GM23248 (cell line): ENCODE measurements around the gene UFSP1. TPM values are rescaled to one million over a fixed set of nuclear protein-coding genes. Genes with fewer than 3 reads are reported as not detected.
A peak's percentile ranks its signal among the peaks of the same experiment; 100 is the strongest.
"Not testable (repeated sequence)": the region's sequence is repeated elsewhere in the genome, so short reads cannot be mapped to it uniquely, and the experiment has no call there.

Source experiments
- DNase-seq: peaks from one replicate; pipeline ENCODE4 v3.0.0-alpha.2; 2015
- H2AFZ ChIP-seq: fragments of 200-600 bp; sonication (generic); 2 replicates; pipeline ENCODE4 v1.6.1; 2016; ENCODE audit warnings: antibody characterized with exemption
- H3F3A ChIP-seq: fragments of 200-600 bp; sonication (generic); 2 replicates; pipeline ENCODE4 v1.6.1; 2016; ENCODE audit warnings: mild to moderate bottlenecking, antibody characterized with exemption, mixed run types; ENCODE audit not compliant: insufficient read depth
- H3K27ac ChIP-seq: fragments of 200-600 bp; sonication (generic); 2 replicates; pipeline ENCODE4 v1.5.1; 2016; ENCODE audit warnings: mild to moderate bottlenecking
- H3K27me3 ChIP-seq: fragments of 200-600 bp; sonication (generic); replicated peaks from 2 replicates; pipeline ENCODE4 v1.6.1; 2016; ENCODE audit warnings: mild to moderate bottlenecking; ENCODE audit not compliant: insufficient read depth
- H3K36me3 ChIP-seq: fragments of 200-600 bp; sonication (generic); 2 replicates; pipeline ENCODE4 v1.6.1; 2016; ENCODE audit warnings: low read depth, mild to moderate bottlenecking
- H3K4me1 ChIP-seq: fragments of 200-600 bp; sonication (generic); 2 replicates; pipeline ENCODE4 v1.6.1; 2016; ENCODE audit warnings: mild to moderate bottlenecking; ENCODE audit not compliant: insufficient read depth
- H3K4me2 ChIP-seq: fragments of 200-600 bp; sonication (generic); one replicate; pipeline ENCODE4 v1.6.1; 2016; ENCODE audit warnings: mild to moderate bottlenecking; ENCODE audit not compliant: unreplicated experiment
- H3K4me3 ChIP-seq: fragments of 200-600 bp; sonication (generic); 2 replicates; pipeline ENCODE4 v1.5.1; 2016; ENCODE audit warnings: mild to moderate bottlenecking
- H3K79me2 ChIP-seq: fragments of 200-600 bp; sonication (generic); 2 replicates; pipeline ENCODE4 v1.6.1; 2016; ENCODE audit warnings: mild to moderate bottlenecking; ENCODE audit not compliant: insufficient read depth
- H3K9ac ChIP-seq: fragments of 200-600 bp; sonication (generic); 2 replicates; pipeline ENCODE4 v1.6.1; 2016; ENCODE audit warnings: mild to moderate bottlenecking
- H3K9me2 ChIP-seq: fragments of 200-600 bp; sonication (generic); 2 replicates; pipeline ENCODE4 v1.6.1; 2016; ENCODE audit warnings: mixed run types, mild to moderate bottlenecking, moderate library complexity; ENCODE audit not compliant: insufficient read depth
- H3K9me3 ChIP-seq: fragments of 200-600 bp; sonication (generic); one replicate; pipeline ENCODE4 v1.6.1; 2017; ENCODE audit warnings: low read depth
- H4K20me1 ChIP-seq: fragments of 200-600 bp; sonication (generic); 2 replicates; pipeline ENCODE4 v1.6.0; 2016; ENCODE audit not compliant: insufficient read depth
- EZH2 ChIP-seq: fragments of 200-600 bp; sonication (generic); IDR thresholded peaks from 2 replicates; pipeline ENCODE4 v1.6.1; 2018; ENCODE audit warnings: antibody characterized with exemption, mild to moderate bottlenecking; ENCODE audit not compliant: insufficient read depth, poor library complexity, severe bottlenecking
- EZH2phosphoT487 ChIP-seq: fragments of 200-600 bp; sonication (generic); IDR thresholded peaks from 2 replicates; pipeline ENCODE4 v1.6.1; 2018; ENCODE audit warnings: antibody characterized with exemption, moderate library complexity, mild to moderate bottlenecking, low read depth; ENCODE audit not compliant: insufficient read depth
- WGBS, 2 experiments: methylation state at CpG; one replicate each; pipeline ENCODE4 v1.1.6; 2015 to 2017; ENCODE audit warnings: low lambda C conversion rate in 2 of 2, low coverage in 1 of 2; ENCODE audit errors: missing lambda C conversion rate in 2 of 2; 5-methylcytosine and 5-hydroxymethylcytosine counted together
- in situ Hi-C: fragments of 300-500 bp; cut with MboI; formaldehyde crosslinking; loops from 2 replicates; pipeline ENCODE4 v1.15.0; 2020
- polyA plus RNA-seq: library from polyadenylated mRNA; unstranded; fragments of >200 nt; fragmentation: Nextera tagmentation; extraction: Ambion mirVana; gene quantifications from 2 replicates; pipeline ENCODE4 v1.2.1, GENCODE V29; 2016
- total RNA-seq: library from RNA; depleted of rRNA; stranded (reverse); fragments of >200 nt; shearing (Covaris generic); gene quantifications from 2 replicates; pipeline ENCODE4 v1.2.3, GENCODE V29; 2014

The UFSP1 gene
- total and polyA plus RNA-seq, 2 experiments from 2014 or later = 5.1 to 9.9 TPM

DNA sequence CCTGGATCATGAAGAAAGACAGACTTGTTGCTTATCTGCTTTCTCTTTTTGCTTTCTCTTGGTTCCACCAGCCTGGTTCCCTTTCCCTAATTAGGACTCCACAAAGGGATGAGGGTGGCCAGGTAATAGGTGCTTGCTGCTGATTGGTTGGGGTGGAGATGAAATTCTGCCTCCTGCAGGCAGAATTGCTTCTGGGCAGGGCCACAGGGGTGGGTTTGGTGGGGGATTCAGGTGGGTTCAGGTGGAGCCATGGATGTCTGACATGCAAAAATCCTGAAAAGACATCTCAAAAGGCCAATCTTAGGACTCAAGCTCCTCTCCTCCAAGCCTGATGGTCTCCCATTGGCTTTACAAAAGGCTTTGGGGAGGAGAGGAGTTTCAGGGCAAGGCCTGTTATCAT, 31.5 kb upstream of the UFSP1 start:
- TF ChIP-seq EZH2phosphoT487 = no peak
- no peak for TF ChIP-seq EZH2
- in situ Hi-C loops = no loop called here
- no peaks in the 10 kb centered on the region for H4K20me1 ChIP-seq

DNA sequence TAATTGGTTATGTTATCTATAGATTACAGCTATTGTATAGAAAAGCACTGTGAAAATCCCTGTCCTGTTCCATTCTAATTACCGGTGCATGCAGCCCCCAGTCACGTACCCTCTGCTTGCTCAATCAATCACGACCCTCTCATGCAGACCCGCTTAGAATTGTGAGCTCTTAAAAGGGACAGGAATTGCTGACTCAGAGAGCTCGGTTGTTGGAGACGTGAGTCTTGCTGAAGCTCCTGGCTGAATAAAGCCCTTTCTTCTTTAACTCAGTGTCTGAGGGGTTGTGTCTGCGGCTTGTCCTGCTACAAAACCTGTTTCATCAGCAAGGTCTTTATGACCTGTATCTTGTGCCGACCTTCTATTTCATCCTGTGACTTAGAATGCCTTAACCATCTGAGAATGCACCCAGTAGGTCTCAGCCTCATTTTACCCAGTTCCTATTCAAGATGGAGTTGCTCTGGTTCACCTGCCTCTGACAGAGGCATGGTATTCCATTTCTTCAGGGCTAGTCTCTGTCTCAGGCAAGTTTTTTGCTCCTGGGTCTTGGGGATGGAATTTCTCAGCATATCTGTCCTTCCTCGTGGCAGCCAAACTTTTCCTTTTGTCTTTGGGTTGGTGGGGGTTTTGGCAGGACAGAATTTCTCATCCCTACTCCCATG, 30.4 kb upstream of the UFSP1 start:
- H3K9me3 ChIP-seq, H3F3A ChIP-seq, DNase-seq, H3K36me3 ChIP-seq, in situ Hi-C loops, H3K4me3 ChIP-seq, H3K9ac ChIP-seq, H4K20me1 ChIP-seq, H3K4me2 ChIP-seq, H3K27me3 ChIP-seq, H3K79me2 ChIP-seq, H3K27ac ChIP-seq, H2AFZ ChIP-seq, H3K9me2 ChIP-seq, H3K4me1 ChIP-seq: not testable (repeated sequence)
- 54 to 63% methylated on average over 9 of the region's 9 CpGs for WGBS, 2 experiments

More for the DNA sequence above, 31.5 kb upstream of the UFSP1 start:
- Histone ChIP-seq H3K9me3 (no peaks in the 10 kb centered on the region), H3K4me2 (no peak overlapping the region), H3K4me1 (0 out of 2 replicates have a peak, but pooled peaks cover 4% of the 10 kb centered on the region), H3K27ac (no peak overlapping the region), H3F3A (no peaks in the 10 kb centered on the region), H3K79me2 (no peaks in the 10 kb centered on the region), H2AFZ (no peak overlapping the region), H3K9ac (no peak overlapping the region), H3K27me3 (no peaks in the 10 kb centered on the region), H3K36me3 (no peaks in the 10 kb centered on the region), H3K4me3 (no peak overlapping the region), H3K9me2 (no peaks in the 10 kb centered on the region)
- no peak for DNase-seq

DNA sequence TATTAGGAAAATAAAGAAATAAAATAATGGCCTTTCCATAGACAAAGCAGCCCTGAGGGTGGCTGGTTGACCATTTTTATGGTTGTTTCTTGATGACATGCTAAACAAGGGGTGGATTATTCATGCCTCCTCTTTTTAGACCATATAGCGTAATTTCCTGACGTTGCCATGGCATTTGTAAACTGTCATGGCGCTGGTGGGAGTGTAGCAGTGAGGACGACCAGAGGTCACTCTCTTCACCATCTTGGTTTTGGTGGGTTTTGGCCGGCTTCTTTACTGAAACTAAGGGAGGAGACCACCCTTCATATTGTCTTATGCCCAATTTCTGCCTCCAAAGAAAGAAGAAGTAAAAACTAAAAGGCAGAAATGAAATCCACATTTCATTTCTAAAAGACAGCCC, 29.8 kb upstream of the UFSP1 start:
- H3K9me3 ChIP-seq, H3K79me2 ChIP-seq, H3K4me3 ChIP-seq, H3K27me3 ChIP-seq, H3K4me2 ChIP-seq, H3K27ac ChIP-seq, DNase-seq, H4K20me1 ChIP-seq, H3K9ac ChIP-seq, H3K36me3 ChIP-seq, H3K4me1 ChIP-seq, H2AFZ ChIP-seq, H3F3A ChIP-seq, in situ Hi-C loops, H3K9me2 ChIP-seq: not testable (repeated sequence)
- 57 to 69% methylated on average over 5 of the region's 5 CpGs for WGBS, 2 experiments

DNA sequence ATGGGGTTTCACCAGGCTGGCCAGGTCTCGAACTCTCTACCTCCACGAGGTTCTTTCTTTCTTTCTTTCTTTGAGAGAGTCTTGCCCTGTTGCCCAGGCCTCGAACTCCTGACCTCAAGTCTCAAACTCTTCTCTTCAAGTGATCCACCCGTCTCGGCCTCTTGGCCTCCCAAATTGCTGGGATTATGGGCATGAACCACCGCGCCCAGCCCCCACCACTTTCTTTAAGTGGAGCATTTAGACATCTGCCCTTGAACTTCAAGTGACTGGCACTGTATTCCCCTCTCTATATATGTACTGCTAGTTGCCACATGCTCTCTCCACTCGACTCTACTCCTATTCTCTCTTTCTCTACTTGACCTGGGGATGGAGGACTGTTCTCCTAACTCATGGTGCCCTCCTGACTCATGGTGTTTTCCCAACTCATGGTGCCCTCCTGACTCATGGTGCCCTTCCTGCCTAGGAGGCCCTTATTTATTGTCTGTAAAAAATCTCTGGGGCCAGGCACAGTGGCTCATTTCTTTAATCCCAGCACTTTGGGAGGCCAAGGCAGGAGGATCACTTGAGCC, 25.4 kb upstream of the UFSP1 start:
- H3K9me3 ChIP-seq = no peaks in the 10 kb centered on the region
- H2AFZ ChIP-seq = no peak overlapping the region
- H3K4me1 ChIP-seq = 0 out of 2 replicates have a peak, but pooled peaks cover 4% of the 10 kb centered on the region
- H4K20me1 ChIP-seq = no peaks in the 10 kb centered on the region
- H3K9ac ChIP-seq = no peak overlapping the region
- H3K79me2 ChIP-seq = no peaks in the 10 kb centered on the region
- 96% methylated on average over 8 of the region's 8 CpGs for WGBS, 2 experiments
- H3K4me2 ChIP-seq = no peak overlapping the region
- no peak overlapping the region for H3K27ac ChIP-seq
- no peaks in the 10 kb centered on the region; the same call in 1 of the 2 replicates for H3K27me3 ChIP-seq
- H3F3A ChIP-seq = no peaks in the 10 kb centered on the region
- TF ChIP-seq EZH2phosphoT487 (no peak), EZH2 (no peak)
- in situ Hi-C loops = no loop called here
- H3K4me3 ChIP-seq = no peak overlapping the region
- H3K36me3 ChIP-seq = no peaks in the 10 kb centered on the region
- peak; percentile 42 for DNase-seq
- no peaks in the 10 kb centered on the region for H3K9me2 ChIP-seq
